Measurements from ENCODE around the gene VGLL4.

DNA sequence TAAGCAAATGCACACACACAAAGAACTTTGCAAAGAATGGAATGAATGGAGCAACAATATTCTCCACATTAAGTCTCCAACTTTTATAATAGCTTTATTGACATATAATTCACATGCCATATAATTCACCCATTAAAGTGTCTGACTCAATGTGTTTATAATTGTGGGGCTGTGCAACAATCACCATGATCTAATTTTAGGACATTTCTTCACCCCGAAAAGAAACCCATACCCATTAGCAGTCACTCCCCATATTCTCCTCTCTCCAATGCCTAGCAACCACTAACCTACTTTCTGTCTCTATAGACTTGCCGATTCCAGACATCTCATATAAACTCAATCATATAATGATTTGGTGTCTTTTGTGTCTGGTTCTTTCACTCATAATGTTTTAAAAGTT, 22.6 kb downstream of the VGLL4 start:
- TF ChIP-seq POLR2A (IDR thresholded peaks at IDR 0.05; ENCODE audit: low read length) (no peak), GATA1 (IDR thresholded peaks at IDR 0.05; ENCODE audit: low read depth, low read length) (no peak)

Data from erythroblast (primary cell).